Panc1 (cell line): ENCODE measurements around the gene PTPRO. TPM values are rescaled to one million over a fixed set of nuclear protein-coding genes. Genes with fewer than 3 reads are reported as not detected.

Source experiments
- ATAC-seq: fragments of 200-7000 bp; cut with Tn5 transposase; 2 replicates; pipeline ENCODE4 v1.9.1; 2020; ENCODE audit warnings: mild to moderate bottlenecking, moderate library complexity
- Bru-seq: library from RNA; stranded (reverse); fragments of 400-500 nt; gene quantifications from one replicate; lab custom pipeline; 2021; lab: Mats Ljungman, UMichigan
- BruChase-seq, 2 experiments: library from RNA; stranded (reverse); fragments of 400-500 nt; gene quantifications; one replicate each; lab custom pipeline; 2021; lab: Mats Ljungman, UMichigan
- BruUV-seq: library from RNA; stranded (reverse); fragments of 400-500 nt; replicated peaks from 2 replicates; lab custom pipeline; 2021; lab: Mats Ljungman, UMichigan
- CTCF ChIA-PET: fragments of 300-600 bp; sonication (Branson Sonifier 250); formaldehyde crosslinking; loops from one replicate; lab custom pipeline; 2022; ENCODE audit warnings: antibody characterized with exemption; lab: Charles Lee
- POLR2A ChIA-PET: fragments of 300-600 bp; sonication (Branson Sonifier 250); formaldehyde crosslinking; loops from one replicate; lab custom pipeline; 2022; ENCODE audit warnings: antibody characterized with exemption; lab: Charles Lee
- DNase-seq: peaks from one replicate; pipeline ENCODE4 v3.0.0-alpha.2; 2010; ENCODE audit warnings: low read depth, low spot score
- H3K27ac ChIP-seq: 2 replicates; pipeline ENCODE4 v1.5.1; 2011; ENCODE audit warnings: mild to moderate bottlenecking, low read length, inconsistent platforms
- H3K27me3 ChIP-seq: fragments of 200-500 bp; sonication (Bioruptor generic); 2 replicates; pipeline ENCODE4 v1.6.0; 2014; ENCODE audit warnings: low read length, inconsistent platforms; ENCODE audit not compliant: control insufficient read depth, insufficient read depth
- H3K36me3 ChIP-seq: fragments of 200-500 bp; sonication (Bioruptor generic); 2 replicates; pipeline ENCODE4 v1.5.1; 2014; ENCODE audit warnings: inconsistent platforms, mild to moderate bottlenecking, low read length, moderate library complexity; ENCODE audit not compliant: control insufficient read depth, insufficient read depth
- H3K4me1 ChIP-seq: 2 replicates; pipeline ENCODE4 v1.5.1; 2011; ENCODE audit warnings: inconsistent platforms, mild to moderate bottlenecking, low read length, moderate library complexity; ENCODE audit not compliant: control insufficient read depth, insufficient read depth
- H3K4me3 ChIP-seq, 2 experiments: 2 replicates each; pipeline ENCODE4 v1.5.1; 2011 to 2012; ENCODE audit warnings: low read depth in 2 of 2, low read length in 2 of 2, mild to moderate bottlenecking in 2 of 2, inconsistent platforms in 1 of 2, moderate library complexity in 1 of 2
- H3K9me3 ChIP-seq: fragments of 200-500 bp; sonication (Bioruptor generic); 2 replicates; pipeline ENCODE4 v1.5.1; 2014; ENCODE audit warnings: low read depth, mild to moderate bottlenecking, inconsistent platforms, low read length, moderate library complexity; ENCODE audit not compliant: control insufficient read depth, insufficient read depth
- CTCF ChIP-seq: fragments of 450-650 bp; IDR thresholded peaks from 2 replicates; pipeline ENCODE4 v1.5.1; 2017; ENCODE audit warnings: mild to moderate bottlenecking
- POLR2AphosphoS5 ChIP-seq: IDR thresholded peaks from 2 replicates; pipeline ENCODE4 v1.6.1; 2012; ENCODE audit warnings: mild to moderate bottlenecking, low read depth, low read length, moderate library complexity
- REST ChIP-seq, 2 experiments: IDR thresholded peaks; 2 replicates each; pipeline ENCODE4 v1.6.1; 2011 to 2012; ENCODE audit warnings: low read depth in 2 of 2, control low read depth in 1 of 2, low read length in 1 of 2, mild to moderate bottlenecking in 1 of 2, moderate library complexity in 1 of 2; ENCODE audit not compliant: insufficient read depth in 1 of 2
- SIN3A ChIP-seq: IDR thresholded peaks from 2 replicates; pipeline ENCODE4 v1.6.1; 2012; ENCODE audit warnings: low read depth, mild to moderate bottlenecking, low read length, moderate library complexity, borderline replicate concordance; ENCODE audit not compliant: insufficient read depth
- TCF7L2 ChIP-seq: IDR thresholded peaks from 2 replicates; pipeline ENCODE4 v1.6.1; 2011; ENCODE audit warnings: mild to moderate bottlenecking, low read depth, low read length, inconsistent platforms
- in situ Hi-C: cut with HindIII; loops from 2 replicates; pipeline ENCODE4 v1.10.0; 2016; ENCODE audit warnings: low sequenced_read_pairs, low pct_unique_long_range_greater_than_20kb
- intact Hi-C: fragments of 100-400 bp; cut with micrococcal nuclease; formaldehyde crosslinking; loops from one replicate; pipeline ENCODE4 v1.10.0; 2022; ENCODE audit not compliant: unreplicated experiment
- long read RNA-seq: library from polyadenylated mRNA; unstranded; transcript quantifications from one replicate; pipeline ENCODE4 v2.0.0, GENCODE V29; 2021; ENCODE audit not compliant: unreplicated experiment
- polyA plus RNA-seq: library from polyadenylated mRNA; unstranded; fragments of >200 nt; gene quantifications from one replicate; pipeline ENCODE4 v1.2.1, GENCODE V29; 2012; ENCODE audit warnings: missing spikeins; ENCODE audit not compliant: insufficient read length
- total RNA-seq: library from RNA; stranded (reverse); gene quantifications from one replicate; pipeline ENCODE4 v1.2.1, GENCODE V29; 2021; ENCODE audit not compliant: unreplicated experiment

Gene PTPRO
- total RNA-seq (not detected), Bru-seq, nascent RNA (percentile 1 among the genes with signal in this experiment), BruChase-seq, experiment 1, labeled RNA remaining after a 2-hour chase (percentile 0 among the genes with signal in this experiment), BruChase-seq, experiment 2, labeled RNA remaining after a 6-hour chase (not detected)
- polyA plus RNA-seq: not detected
- long read RNA-seq: 0 reads

- DNase-seq (no peak), ATAC-seq (peak; percentile 48; the same call in 1 of the 2 replicates)
- Histone ChIP-seq H3K4me3 (peak within 1 kb of the TSS; percentile 36; a peak in 3 of 4 replicates), H3K36me3 (no peaks in the 10 kb centered on the region), H3K4me1 (no peaks in the 10 kb centered on the region), H3K27me3 (peaks cover 15% of the 10 kb centered on the region), H3K27ac (no peak within 1 kb of the TSS), H3K9me3 (no peaks in the 10 kb centered on the region)
- in situ Hi-C loops (no loop called here), intact Hi-C loops (no loop called here)
- 0 out of 2 replicates have a peak, but pooled peaks have one; percentile 9 for TF ChIP-seq CTCF
- no peak for TF ChIP-seq REST (IDR thresholded peaks at IDR 0.05; ENCODE audit: insufficient read depth in 1 of 2, low read depth in 2 of 2, low read length in 1 of 2)
- TF ChIP-seq SIN3A: no peak
- TF ChIP-seq POLR2AphosphoS5: no peak
- TF ChIP-seq TCF7L2: no peak
- CTCF ChIA-PET: no interaction called here
- POLR2A ChIA-PET: no interaction called here
- BruUV-seq: no TSS peak
Measured at GRCh38 chr12:15322164-15323061, at the start of gene PTPRO. PTPRO (plus strand) TSS chr12:15322508.

DNA sequence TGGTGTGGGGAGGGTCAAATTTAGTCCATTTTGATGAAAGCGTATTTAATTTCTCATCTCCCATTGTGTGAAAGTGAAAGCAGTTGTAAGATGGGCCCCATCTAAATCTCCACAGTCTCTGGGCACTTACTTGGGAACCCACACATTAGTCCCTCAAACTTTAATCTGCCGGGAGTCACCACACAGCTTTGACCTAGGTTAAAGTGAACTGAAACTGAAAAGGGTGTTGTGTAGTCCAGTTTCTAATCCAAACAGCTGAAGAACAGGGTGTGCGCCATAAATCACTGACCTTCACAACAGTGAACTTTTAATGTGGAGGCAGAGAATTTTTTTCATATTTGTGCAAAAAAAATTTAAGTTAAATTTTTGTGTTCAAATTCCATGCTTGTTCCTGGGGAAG lies 48.4 kb upstream of the PTPRO start:
- POLR2A ChIA-PET: no interaction called here
- BruUV-seq: no TSS peak
- no peak overlapping the region for H3K27ac ChIP-seq
- CTCF ChIA-PET: no interaction called here
- no peak overlapping the region for H3K4me3 ChIP-seq
- H3K4me1 ChIP-seq: no peaks in the 10 kb centered on the region
- no peaks in the 10 kb centered on the region for H3K27me3 ChIP-seq
- intact Hi-C loops: loop anchor here (2.0 kb wide), 1 partner anchor 249 kb away; no protein-coding TSS in a partner anchor
- no peaks in the 10 kb centered on the region for H3K9me3 ChIP-seq
- ATAC-seq (no peak), DNase-seq (no peak)
- in situ Hi-C loops: no loop called here
- TF ChIP-seq TCF7L2: no peak
- no peak for TF ChIP-seq CTCF
- TF ChIP-seq REST (IDR thresholded peaks at IDR 0.05; ENCODE audit: insufficient read depth in 1 of 2, low read depth in 2 of 2, low read length in 1 of 2): no peak
- TF ChIP-seq POLR2AphosphoS5: no peak
- TF ChIP-seq SIN3A: no peak
- no peaks in the 10 kb centered on the region for H3K36me3 ChIP-seq
